ENCODE measurements around the gene MRTFA.

- TF ChIP-seq POLR2A (IDR thresholded peaks at IDR 0.05; ENCODE audit: low read depth, low read length) (no peak), TAF1 (IDR thresholded peaks at IDR 0.05; ENCODE audit: borderline replicate concordance, low read depth, low read length) (no peak)
Measured at GRCh38 chr22:40441761-40442390, 194.6 kb downstream of the MRTFA start.
